ENCODE measurements around the gene ARMC6.
A peak's percentile ranks its signal among the peaks of the same experiment; 100 is the strongest.
"Not testable (repeated sequence)": the region's sequence is repeated elsewhere in the genome, so short reads cannot be mapped to it uniquely, and the experiment has no call there.

Gene ARMC6

DNA sequence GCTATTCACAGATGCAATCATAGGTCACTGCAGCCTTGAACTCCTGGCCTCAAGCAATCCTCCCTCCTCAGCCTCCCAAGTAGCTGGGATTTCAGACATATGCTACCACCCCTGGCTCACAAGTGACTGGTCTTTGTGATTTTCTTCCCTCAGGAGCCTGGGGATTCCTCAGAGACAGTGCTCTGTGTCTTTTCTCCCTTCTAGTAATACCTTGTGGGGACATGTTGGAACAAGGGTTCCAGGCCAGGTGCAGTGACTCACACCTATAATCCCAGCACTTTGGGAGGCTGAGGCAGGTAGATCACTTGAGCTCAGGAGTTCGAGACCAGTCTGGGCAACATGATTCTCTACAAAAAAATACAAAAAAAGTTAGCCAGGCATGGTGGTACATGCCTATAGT lies 10.0 kb upstream of the ARMC6 start:
- DNase-seq, result not testable (repeated sequence)

DNA sequence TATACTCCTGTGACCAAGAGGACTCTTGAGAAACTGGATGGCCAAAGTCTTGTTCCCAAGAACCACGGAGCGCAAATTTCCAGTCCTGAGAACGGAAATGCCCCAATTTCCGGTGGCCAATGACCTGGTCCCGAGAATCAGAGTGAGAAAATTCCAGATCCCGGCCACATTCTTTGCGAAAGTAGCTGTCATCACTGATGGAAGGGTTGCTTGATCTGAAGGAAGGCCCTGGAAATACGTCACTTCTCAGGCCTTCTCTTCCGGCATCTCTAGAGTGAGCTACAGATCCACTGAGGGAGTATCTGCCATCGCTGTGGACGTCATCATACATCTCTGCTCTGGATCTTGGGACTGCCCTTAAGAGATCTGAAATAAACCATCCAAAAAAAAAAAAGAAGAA lies 7.5 kb upstream of the ARMC6 start:
- no peak for DNase-seq

DNA sequence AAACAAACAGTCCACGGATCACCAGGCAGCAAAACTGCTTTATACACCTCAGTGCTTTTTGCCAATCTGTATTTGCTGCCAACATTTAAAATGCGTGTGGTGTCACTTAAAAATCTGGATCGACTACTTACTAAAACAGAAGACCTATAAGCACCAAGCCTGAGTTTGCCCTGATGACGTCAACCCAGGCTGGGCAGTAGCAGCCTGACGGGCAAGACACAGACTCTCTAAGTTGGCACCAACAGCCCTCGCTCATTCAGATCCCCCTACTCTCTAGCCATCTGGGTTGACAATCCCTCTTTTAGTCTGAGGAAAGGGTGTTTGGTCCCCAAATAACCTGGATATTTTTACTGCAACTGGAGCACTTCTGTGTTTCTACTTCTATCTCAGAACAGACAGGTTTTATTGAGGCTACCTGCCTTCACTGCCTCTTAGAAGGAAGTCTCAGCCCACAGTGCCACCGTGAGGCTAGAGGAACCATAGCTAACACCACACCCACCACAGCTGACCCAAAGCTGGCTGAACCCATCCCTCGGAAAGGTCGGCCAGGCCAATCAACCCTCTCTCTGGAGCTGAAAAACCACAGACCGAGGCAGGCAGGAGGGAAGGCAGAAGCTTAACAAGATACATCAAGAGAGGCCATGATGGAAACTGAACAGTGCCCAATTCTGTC lies 7.0 kb upstream of the ARMC6 start:
- no peak for DNase-seq

DNA sequence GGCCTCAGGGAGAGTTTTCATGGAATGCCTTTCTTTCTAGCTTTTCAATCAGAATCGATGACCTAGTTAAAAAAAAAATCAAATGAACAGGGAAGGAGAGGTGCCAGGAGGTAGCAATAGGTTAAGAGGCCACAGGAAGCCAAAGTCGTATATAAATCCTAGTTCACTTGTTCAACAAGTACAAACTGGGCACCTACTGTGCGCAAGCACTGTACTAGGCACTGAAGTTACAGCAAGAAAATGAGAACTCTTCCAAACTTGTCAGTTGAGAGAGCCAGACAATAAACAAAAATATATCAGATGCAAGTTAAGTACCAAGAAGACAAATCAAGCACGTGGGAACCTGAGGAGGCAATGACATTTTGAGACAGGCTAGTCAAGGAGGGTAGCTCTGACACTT lies 6.2 kb upstream of the ARMC6 start:
- DNase-seq, result no peak

DNA sequence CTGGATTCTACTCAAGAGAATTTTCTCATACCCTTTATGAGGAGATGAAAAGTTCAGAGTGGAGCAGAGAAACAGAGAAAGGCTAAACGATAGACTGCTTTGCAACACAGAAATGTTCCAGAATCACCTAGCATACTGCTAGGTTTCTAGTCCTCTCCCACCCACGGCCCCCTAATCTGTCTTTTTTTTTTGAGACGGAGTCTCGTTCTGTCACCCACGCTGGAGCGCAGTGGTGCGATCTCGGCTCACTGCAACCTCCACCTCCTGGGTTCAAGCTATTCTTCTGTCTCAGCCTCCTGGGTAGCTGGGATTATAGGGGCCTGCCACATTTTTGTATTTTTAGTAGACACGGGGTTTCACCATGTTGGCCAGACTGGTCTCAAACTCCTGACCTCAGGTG lies 4.9 kb upstream of the ARMC6 start:
- no peak for DNase-seq

DNA sequence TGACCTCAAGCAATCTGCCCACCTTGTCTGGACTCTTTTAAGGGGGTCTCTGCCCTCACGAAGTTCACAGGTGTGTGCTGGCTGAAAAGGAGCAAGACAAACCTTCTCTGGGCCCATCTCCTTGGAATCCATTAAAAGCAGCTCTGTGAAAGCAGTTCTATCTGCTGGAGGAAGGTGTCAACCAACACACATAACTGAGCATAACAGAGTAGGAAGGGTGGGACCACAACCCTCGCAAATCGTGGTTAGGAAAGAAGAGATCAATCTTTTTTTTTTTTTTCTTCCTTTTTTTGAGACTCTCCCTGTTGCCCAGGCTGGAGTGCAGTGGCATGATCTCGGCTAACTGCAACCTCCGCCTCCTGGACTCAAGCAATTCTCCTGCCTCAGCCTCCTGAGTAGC lies 1.5 kb upstream of the ARMC6 start:
- no peak for DNase-seq

DNA sequence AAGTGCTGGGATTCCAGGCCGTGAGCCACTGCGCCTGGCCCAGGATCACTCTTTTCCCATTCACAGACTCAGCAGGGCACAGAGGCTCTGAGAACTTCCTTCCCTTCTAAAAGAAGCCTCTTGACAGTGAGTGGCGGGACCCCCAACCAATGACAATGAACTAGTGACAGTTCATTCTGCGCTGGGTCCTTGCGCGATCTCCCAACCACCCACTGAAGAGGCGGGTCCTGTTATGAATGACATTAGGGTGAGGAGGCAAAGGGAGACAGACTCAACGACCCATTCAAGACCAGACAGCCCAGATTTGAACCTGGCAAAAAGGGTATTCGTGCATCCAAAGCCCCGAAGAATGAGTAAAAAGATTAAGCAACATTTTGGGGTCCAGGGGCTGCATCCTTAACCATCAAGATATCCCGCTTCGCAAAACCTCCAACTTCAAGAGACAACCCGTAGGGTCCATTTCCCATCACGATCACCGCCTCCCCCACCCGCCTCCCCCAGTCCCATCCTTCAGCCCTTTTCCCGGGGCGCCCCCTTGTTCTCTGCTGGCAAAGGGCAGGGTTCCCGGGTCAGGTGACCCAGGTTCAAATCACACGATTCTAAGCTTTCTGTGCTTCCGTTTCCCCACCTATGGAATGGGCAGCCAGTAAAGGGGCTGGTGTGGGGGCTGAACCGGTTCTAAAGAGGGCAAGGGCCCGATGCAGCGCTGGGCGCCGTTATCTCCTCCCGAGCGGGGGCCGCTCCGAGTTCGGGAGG lies 805 bp upstream of the ARMC6 start:
- peak; percentile 80 for DNase-seq

DNA sequence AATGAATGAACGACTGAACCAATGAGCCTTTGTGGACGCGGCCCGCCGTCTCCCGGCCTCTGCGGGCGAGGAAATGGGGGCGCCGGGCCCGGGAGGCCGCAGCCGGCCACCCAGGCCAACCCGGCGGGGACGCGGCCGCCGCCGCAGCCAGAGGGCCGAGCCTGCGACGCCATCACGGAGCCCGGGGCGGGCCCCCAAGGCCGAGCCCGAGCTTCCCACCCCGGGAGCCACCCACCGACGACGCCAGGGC lies 302 bp upstream of the ARMC6 start:
- no peak for DNase-seq

DNA sequence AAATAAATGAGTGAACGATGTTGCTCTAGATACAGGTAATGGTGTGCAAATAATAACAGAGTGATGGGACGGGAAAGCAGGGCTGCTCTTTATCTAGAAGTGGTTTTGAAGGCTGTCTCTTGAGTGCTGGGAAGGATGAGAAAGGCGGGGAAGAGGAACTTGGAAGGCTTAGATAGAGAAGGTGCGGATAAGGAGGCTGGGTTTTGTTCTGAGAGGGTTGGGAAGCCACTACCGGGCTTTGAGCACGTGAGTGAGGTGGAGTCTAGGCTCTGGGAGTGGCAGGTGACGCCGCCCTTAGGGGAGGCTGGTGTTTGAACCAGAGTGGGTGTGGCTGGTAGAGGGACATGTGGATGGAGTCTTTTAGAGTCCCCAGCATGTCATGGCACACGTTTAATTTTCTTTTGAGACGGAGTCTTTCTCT lies 811 bp downstream of the ARMC6 start:
- peak; percentile 74 for DNase-seq

DNA sequence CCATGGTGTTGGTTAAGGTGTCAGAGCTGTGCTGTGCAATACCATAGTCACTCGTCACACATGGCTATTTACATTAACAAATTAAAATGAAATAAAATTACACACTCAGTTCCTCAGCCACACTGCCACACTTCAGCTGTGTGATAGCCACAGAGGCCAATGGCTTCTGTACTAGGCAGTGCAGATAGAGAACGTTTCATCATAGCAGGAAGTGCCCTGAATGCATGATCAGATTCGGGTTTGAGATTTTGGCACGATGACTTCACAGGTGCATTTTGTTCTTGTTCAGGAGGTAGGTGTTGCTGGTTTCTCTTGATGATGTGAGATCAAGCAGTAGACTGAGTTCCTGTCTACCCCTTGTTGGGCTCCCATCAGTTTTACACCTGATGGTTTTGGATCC lies 6.5 kb downstream of the ARMC6 start:
- no peak for DNase-seq

DNA sequence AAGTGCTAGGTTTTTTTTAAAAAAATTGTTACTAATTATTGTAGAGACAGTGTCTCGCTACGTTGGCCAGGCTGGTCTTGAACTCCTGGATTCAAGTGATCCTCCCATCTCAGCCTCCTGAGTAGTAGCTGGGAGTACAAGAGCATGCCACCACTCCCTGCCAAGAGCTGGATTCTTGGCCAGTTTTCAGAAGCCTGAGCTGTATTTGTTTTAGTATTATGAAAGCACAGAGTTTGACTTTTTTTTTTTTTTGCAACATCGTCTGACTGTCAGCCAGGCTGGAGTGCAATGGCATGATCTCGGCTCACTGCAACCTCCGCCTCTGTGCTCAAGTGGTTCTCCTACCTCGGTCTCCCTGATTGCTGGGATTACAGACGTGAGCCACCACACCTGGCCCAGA lies 7.0 kb downstream of the ARMC6 start:
- DNase-seq, result no peak

DNA sequence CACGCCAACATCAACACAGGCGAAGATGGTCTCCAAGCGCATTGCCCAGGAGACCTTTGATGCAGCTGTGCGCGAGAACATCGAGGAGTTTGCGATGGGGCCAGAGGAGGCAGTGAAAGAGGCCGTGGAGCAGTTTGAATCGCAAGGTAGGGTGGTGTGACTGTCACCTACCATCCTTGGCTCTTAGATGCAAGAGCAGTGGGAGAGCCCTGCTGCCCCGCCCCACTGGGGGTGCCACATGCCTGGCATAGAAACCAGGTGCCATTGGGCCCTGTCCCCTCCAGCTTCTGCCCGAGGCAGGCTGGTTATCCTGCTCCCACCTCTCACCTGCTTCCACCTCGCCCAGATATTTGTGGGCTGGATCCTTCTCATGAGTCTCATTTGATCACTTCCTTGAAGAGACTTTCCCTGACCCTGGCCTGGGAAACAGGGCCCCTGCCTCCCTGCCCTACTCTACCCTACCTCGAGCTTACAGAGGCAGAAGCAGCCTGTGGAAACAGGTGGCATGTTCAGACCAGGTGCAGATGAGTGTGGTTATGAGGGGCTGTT lies 9.4 kb downstream of the ARMC6 start:
- DNase-seq, result no peak

DNA sequence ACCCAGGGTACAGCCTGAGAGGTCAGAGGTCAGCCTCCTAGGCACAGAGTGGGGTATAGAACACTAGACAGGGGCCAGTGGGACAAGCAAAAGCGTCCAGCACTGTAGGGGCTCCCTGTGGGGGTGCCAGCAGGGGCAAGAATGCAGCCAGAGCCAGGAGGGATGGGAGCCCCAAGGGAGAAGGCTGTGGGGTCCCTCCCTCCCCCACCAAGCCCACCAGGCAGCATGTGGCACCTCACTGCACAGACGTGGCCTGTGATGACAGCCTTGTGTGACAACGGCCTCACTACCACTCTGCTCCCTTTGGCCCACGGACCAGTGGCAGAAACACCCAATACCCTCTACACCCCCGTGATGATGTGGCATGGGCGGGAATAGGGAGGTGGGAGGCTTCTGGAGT lies 10.1 kb downstream of the ARMC6 start:
- no peak for DNase-seq

DNA sequence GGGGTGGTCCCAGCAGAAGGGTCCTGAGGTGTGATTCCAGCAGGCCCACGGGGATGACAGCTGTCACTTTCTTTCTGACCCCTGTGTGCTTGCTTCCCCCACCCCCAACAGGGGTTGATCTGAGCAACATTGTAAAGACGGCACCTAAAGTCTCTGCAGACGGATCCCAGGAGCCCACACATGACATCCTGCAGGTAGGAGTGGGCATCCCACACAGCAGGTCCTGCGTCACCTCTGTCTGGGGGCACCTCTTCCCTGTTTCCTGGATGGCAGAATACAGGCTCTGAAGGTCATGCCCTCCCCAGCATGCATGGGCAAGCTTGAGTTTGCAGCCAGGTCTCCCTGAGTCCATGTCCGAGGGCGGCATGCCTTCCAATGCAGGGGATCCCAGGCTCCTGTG lies 10.5 kb downstream of the ARMC6 start:
- no peak for DNase-seq

DNA sequence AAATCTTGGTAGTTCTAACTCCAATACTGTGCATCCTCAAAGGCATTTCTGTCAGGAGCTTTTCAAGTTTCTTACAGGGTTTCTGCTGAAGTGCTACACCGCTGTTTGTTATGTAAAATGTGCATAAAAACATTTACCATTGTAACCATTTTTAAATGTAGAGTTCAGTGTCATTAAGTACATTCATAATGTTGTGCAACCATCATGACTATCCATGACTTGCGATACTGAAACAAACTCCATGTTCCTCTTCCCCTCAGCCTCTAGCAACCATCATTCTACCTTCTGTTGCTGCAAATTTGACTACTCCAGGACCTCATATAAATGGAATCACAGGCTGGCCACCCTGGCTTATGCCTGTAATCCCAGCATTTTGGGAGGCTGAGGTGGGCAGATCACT lies 16.0 kb downstream of the ARMC6 start:
- DNase-seq, result no peak

DNA sequence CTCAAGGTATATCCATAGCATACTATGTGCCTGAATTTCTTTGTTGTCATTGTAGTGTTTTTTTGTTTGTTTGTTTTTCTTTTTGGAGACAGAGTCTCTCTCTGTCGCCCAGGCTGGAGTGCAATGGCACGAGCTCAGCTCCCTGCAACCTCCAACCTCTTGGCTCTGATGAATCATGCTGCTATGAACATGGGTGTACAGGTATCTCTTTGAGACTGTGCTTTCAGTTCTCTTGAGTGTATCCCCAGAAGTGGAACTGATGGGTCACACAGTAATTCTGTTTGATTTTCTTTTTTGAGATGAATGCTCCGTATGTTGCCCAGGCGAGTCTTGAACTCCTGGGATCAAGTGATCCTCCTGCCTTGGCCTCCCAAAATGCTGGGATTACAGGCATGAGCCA lies 16.7 kb downstream of the ARMC6 start:
- no peak for DNase-seq

DNA sequence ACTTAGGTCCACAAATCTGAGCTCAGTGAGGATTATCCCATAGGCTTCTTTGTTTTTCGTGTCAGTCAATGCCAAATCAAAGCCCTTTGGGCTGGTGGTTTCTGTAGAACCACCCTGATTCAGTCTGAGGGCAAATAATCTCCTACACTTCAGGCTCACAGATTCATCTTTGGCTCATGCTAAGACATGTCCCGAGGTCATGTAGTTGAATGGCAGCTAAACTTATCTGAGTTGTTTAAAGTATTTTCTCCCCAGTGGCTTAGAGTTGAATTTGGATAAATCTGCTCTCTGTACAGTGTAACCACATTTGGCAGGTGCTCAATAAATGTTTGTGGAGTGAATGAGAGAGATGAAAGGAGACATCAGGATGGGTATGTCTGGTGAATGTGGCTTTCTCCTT lies 17.3 kb downstream of the ARMC6 start:
- DNase-seq, result no peak

DNA sequence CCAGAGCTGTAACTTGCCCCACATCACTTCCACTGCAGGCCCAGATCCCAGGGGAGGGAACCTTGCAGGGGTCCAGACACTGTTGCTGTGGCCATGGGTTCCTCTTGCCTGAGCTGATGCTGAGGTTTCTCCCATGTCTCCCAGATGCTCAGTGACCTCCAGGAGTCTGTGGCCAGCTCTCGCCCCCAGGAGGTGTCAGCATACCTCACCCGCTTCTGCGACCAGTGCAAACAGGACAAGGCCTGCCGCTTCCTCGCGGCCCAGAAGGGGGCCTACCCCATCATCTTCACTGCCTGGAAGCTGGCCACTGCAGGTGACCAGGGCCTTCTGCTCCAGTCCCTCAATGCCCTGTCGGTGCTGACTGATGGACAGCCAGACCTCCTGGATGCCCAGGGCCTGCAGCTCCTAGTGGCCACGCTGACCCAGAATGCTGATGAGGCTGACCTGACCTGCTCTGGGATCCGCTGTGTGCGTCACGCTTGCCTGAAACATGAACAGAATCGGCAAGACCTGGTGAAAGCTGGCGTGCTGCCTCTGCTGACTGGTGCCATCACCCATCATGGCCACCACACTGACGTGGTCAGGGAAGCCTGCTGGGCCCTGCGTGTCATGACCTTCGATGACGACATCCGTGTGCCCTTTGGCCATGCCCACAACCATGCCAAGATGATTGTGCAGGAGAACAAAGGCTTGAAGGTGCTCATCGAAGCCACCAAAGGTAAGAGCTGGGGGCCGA lies 18.2 kb downstream of the ARMC6 start:
- DNase-seq, result no peak

DNA sequence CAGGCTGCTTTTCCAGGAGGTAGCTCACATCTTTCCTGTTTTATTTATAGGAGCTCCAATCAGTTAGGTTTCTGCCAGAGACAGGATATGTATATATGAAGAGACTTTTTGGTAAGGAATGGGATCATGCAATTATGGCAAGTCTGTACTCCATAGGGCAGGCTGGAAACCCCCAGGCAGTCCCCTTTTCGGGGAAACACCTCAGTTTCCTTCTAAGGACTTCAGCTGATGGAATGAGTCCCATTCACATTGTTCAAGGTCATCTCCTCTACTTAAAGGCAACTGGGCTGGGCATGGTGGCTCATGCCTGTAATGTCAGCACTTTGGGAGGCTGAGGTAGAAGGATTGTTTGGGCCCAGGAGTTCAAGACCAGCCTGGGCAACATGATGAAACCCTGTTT lies 19.5 kb downstream of the ARMC6 start:
- DNase-seq, result no peak

DNA sequence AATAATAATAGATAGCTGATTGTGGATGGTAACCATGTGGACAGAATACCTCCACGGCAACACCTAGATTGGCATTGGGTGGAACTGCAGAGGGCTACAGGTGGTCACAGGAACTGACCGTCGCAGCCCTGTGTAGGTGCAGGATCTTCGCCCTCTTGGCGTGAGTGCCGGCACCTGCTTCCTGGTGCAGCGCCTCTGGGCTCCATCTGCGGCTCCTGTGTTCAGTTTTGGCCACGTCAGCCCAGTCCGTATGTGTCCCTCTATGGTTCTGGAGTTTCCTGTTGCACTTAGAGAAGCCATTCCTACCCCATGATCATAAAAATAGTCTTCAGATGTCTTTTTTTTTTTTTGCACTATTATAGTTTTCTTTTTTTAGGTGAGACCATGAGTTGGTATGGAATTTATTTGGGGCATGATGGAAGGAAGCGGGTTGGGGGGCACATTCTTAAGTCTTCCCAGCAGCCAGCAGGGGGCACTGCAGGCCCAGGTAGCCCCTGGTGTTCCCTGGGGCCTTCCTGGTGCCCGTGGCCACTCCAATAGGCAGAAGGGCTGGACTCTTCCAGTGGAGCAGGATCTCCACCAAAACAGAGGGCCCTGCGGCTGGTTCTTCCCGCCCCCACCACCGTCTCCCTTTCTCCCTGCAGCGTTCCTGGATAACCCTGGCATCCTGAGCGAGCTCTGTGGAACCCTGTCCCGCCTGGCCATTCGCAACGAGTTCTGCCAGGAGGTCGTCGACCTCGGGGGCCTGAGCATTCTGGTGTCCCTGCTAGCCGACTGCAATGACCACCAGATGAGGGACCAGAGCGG lies 20.3 kb downstream of the ARMC6 start:
- peak; percentile 61 for DNase-seq

DNA sequence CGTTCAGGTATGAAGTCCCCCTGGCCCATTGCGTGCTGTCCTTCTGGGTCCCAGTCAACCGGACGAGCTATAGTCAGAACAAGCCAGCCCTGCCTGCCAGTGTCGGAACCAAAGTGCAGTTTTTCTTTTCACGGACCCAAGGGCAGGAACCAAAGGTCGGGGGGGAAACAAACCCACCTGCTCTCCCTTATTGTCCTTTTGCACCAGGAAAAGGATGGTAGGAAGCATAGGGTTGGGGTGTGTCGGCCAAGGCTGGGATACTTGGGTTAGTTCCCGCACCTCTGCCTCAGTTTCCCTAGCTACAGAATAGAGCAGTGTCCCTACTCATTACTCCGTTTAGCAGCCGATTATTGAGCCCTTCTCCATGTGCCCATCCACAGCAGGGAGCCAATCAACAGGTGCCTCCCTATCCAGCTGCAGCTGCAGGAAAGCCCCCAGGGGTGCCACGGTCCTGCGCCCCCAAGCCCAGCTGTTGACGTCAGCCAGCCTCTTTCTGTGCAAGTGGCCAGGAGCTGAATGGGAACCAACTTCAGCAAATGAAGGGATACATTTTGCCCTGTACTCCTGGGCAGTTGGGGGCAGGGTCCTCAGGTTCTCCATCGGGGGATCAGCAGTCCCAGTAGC lies 21.0 kb downstream of the ARMC6 start:
- no peak for DNase-seq

DNA sequence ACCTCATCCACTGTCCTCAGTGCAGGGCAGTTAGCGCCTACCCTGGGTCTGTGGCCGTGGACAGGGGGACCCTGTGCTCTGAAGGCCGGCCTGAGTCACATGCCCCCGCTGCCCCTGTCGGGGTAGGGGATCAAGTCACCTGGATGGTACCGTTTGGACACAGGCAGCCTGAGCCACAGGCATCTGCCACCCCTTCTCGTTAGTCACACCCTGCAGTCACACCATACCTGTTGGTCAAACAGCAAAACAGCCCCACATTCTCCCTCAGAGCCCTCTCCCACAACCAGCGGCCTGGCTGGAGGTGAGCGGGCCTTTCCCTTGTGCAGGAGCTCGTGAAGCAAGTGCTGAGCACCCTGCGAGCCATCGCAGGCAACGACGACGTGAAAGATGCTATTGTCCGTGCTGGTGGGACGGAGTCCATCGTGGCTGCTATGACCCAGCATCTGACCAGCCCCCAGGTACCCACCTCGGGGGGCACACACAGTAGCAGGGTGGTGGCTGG lies 21.6 kb downstream of the ARMC6 start:
- no peak for DNase-seq

DNA sequence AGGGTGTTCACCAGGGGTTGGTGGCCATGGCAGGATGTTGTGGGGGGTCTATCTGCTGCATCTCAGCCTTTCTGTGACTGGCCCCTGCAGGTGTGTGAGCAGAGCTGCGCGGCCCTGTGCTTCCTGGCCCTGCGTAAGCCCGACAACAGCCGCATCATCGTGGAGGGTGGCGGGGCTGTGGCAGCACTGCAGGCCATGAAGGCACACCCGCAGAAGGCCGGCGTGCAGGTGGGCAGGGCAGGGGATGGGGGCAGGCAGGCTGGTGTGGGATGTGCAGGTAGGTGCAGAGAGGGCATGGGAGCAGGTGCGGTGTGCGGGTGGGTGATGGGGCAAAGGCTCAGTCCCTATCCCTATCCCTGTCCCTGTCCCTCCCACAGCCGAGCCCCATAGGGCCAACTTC lies 22.3 kb downstream of the ARMC6 start:
- no peak for DNase-seq

Data from stimulated activated CD4-positive, alpha-beta T cell treated with anti-CD3 and anti-CD28 coated beads, Interleukin-4, amount 100 ng/mL, for 1 hour (primary cell).